Liver (tissue), 3 donors: Measurements from ENCODE around the gene YTHDF1.

Experiments used
- FOXA1 ChIP-seq: IDR thresholded peaks from 2 replicates; pipeline ENCODE4 v1.6.1; 2016; ENCODE audit warnings: antibody characterized with exemption
- SP1 ChIP-seq: IDR thresholded peaks from 2 replicates; pipeline ENCODE4 v1.6.1; 2018; ENCODE audit warnings: antibody characterized with exemption, mild to moderate bottlenecking
- YY1 ChIP-seq: IDR thresholded peaks from 2 replicates; pipeline ENCODE4 v1.6.1; 2016; ENCODE audit warnings: antibody characterized with exemption, mild to moderate bottlenecking
- TF ChIP-seq, protein P1 (sequence below): fragments of 150-350 bp; IDR thresholded peaks from 2 replicates; pipeline ENCODE4 v1.5.1; 2017; ENCODE audit warnings: improper control_type of control experiment, low read depth, low read length; ENCODE audit not compliant: missing input control
- donor health status: healthy.
- donor health status: healthy.

DNA sequence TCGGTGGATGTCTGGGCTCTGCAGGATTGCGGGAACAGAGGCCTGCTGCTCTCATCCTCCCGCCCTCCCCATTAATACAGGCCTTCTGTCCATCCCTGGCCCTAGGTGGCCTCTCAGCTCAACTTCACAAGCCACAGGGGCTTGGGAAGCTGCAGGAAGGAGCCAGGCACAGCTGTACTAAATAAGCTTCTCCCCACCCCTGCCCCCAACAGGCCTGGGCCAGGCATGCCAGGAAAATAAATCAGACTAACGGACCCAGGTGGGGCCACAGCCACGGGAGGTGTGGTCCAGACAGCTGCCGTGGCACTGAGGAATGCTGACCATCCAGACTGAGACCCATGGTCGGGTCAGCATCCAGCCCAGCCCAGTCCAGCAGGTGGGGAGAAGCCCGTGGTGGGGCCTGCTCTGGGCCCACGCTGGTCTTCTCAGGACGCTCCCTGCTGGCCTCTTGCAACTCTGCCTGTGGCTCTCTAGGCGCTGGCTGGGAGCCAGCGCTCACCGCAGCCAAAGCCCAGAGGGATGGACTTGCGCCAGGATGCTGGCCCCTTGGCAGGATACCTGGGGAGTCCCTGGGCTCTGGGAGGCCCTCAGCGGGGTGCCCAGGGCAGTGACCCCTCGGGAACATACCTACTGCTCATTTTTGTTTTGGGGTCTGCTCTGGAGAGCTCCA, 8.6 kb upstream of the YTHDF1 start:
- TF ChIP-seq, protein P1, sequence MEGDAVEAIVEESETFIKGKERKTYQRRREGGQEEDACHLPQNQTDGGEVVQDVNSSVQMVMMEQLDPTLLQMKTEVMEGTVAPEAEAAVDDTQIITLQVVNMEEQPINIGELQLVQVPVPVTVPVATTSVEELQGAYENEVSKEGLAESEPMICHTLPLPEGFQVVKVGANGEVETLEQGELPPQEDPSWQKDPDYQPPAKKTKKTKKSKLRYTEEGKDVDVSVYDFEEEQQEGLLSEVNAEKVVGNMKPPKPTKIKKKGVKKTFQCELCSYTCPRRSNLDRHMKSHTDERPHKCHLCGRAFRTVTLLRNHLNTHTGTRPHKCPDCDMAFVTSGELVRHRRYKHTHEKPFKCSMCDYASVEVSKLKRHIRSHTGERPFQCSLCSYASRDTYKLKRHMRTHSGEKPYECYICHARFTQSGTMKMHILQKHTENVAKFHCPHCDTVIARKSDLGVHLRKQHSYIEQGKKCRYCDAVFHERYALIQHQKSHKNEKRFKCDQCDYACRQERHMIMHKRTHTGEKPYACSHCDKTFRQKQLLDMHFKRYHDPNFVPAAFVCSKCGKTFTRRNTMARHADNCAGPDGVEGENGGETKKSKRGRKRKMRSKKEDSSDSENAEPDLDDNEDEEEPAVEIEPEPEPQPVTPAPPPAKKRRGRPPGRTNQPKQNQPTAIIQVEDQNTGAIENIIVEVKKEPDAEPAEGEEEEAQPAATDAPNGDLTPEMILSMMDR, result no peak
- TF ChIP-seq YY1 (no peak), FOXA1 (no peak), SP1 (no peak)
